ENCODE results near the gene ARHGAP32. TPM values are rescaled to one million over a fixed set of nuclear protein-coding genes. Genes with fewer than 3 reads are reported as not detected.

Gene ARHGAP32
- total and polyA plus RNA-seq, 7 donors, result 9.2 to 20.0 (median 12.0) TPM

GRCh38 chr11:128931668-128932067 lies 260.5 kb downstream of the ARHGAP32 start:
- WGBS, 2 donors, result 89 to 93% methylated on average over 6 of the region's 6 CpGs
- H3K4me1 ChIP-seq, result no peaks in the 10 kb centered on the region
- no peak overlapping the region for H3K27ac ChIP-seq
- H3K36me3 ChIP-seq, result no peaks in the 10 kb centered on the region
- no peaks in the 10 kb centered on the region for H3K9me3 ChIP-seq
- intact Hi-C loops (cut with DNase I), result no loop called here
- no peak for DNase-seq
- H3K4me3 ChIP-seq, result no peak overlapping the region
- TF ChIP-seq, protein P1, sequence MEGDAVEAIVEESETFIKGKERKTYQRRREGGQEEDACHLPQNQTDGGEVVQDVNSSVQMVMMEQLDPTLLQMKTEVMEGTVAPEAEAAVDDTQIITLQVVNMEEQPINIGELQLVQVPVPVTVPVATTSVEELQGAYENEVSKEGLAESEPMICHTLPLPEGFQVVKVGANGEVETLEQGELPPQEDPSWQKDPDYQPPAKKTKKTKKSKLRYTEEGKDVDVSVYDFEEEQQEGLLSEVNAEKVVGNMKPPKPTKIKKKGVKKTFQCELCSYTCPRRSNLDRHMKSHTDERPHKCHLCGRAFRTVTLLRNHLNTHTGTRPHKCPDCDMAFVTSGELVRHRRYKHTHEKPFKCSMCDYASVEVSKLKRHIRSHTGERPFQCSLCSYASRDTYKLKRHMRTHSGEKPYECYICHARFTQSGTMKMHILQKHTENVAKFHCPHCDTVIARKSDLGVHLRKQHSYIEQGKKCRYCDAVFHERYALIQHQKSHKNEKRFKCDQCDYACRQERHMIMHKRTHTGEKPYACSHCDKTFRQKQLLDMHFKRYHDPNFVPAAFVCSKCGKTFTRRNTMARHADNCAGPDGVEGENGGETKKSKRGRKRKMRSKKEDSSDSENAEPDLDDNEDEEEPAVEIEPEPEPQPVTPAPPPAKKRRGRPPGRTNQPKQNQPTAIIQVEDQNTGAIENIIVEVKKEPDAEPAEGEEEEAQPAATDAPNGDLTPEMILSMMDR (IDR thresholded peaks at IDR 0.05), result no peak
- TF ChIP-seq POLR2AphosphoS5 (IDR thresholded peaks at IDR 0.05), result no peak
- no peak for TF ChIP-seq EP300 (IDR thresholded peaks at IDR 0.05)
- no peak for TF ChIP-seq POLR2A (IDR thresholded peaks at IDR 0.05)
- H3K27me3 ChIP-seq, result peaks cover 0 to 3% (median 0%) of the 10 kb centered on the region in 3 donors

GRCh38 chr11:128931066-128931465 lies 261.1 kb downstream of the ARHGAP32 start:
- intact Hi-C loops (cut with DNase I), result no loop called here
- H3K4me1 ChIP-seq, result no peaks in the 10 kb centered on the region
- no peak overlapping the region for H3K27ac ChIP-seq
- H3K27me3 ChIP-seq, result peaks cover 0 to 3% (median 0%) of the 10 kb centered on the region in 3 donors
- H3K36me3 ChIP-seq, result no peaks in the 10 kb centered on the region
- 74 to 81% methylated on average over 3 of the region's 3 CpGs for WGBS, 2 donors
- DNase-seq, result no peak
- no peaks in the 10 kb centered on the region for H3K9me3 ChIP-seq
- TF ChIP-seq, protein P1 (IDR thresholded peaks at IDR 0.05), result no peak
- TF ChIP-seq POLR2AphosphoS5 (IDR thresholded peaks at IDR 0.05) (no peak), POLR2A (IDR thresholded peaks at IDR 0.05) (no peak), EP300 (IDR thresholded peaks at IDR 0.05) (no peak)
- no peak overlapping the region for H3K4me3 ChIP-seq

DNA sequence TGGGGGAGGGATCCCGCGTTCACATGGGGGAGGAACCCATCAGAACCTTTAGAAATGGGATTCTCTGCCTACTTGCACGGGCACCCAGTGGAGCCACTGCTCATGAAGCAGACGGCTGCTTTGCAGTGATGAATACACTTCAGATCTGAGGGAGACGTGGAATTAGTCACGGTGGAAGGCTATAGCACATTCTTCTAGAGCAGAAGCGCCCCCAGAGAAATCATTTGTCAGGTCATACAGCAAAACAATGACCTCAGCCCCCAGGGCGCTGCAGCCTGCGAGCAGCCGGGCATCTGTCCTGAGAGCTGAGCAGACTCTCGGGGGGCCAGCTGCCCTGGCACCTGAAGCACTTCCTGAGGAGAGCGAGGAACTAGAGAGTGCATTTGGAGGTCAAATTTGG lies 262.1 kb downstream of the ARHGAP32 start:
- DNase-seq, result no peak
- no peak for TF ChIP-seq POLR2A (IDR thresholded peaks at IDR 0.05)
- no peak for TF ChIP-seq POLR2AphosphoS5 (IDR thresholded peaks at IDR 0.05)
- TF ChIP-seq EP300 (IDR thresholded peaks at IDR 0.05), result no peak
- TF ChIP-seq, protein P1 (IDR thresholded peaks at IDR 0.05), result no peak
- H3K27ac ChIP-seq, result no peak overlapping the region
- H3K4me1 ChIP-seq, result no peaks in the 10 kb centered on the region
- H3K27me3 ChIP-seq, result peaks cover 0 to 3% (median 0%) of the 10 kb centered on the region in 3 donors
- no peak overlapping the region for H3K4me3 ChIP-seq
- H3K36me3 ChIP-seq, result no peaks in the 10 kb centered on the region
- intact Hi-C loops (cut with DNase I), result no loop called here
- H3K9me3 ChIP-seq, result no peaks in the 10 kb centered on the region
- WGBS, 2 donors, result 80 to 83% methylated on average over 12 of the region's 12 CpGs

DNA sequence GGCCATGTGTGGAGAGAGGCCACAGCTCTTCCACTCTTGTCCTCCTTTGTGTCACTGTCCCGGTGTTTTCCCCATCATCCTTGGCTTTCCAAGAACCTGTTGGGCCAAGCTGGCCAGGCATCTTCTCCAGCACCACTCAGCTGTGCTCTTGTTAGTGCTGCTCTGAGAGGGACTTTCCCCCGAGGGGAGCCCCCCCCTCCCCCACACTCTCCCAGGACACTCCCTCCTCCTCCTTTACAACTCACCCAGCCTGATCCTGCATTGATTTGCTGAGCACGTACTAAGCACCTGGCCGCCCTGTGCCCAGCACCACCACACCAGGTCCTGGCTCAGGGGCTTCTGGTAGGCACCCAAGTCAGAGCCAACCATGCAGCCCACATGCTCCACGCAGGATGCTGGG lies 262.7 kb downstream of the ARHGAP32 start:
- no peaks in the 10 kb centered on the region for H3K9me3 ChIP-seq
- no peaks in the 10 kb centered on the region for H3K4me1 ChIP-seq
- H3K36me3 ChIP-seq, result no peaks in the 10 kb centered on the region
- no peak overlapping the region for H3K4me3 ChIP-seq
- intact Hi-C loops (cut with DNase I), result no loop called here
- 64 to 76% methylated on average over 5 of the region's 5 CpGs for WGBS, 2 donors
- DNase-seq, result no peak
- TF ChIP-seq POLR2AphosphoS5 (IDR thresholded peaks at IDR 0.05), result no peak
- no peak for TF ChIP-seq POLR2A (IDR thresholded peaks at IDR 0.05)
- TF ChIP-seq EP300 (IDR thresholded peaks at IDR 0.05), result no peak
- TF ChIP-seq, protein P1 (IDR thresholded peaks at IDR 0.05), result no peak
- H3K27me3 ChIP-seq, result peaks cover 0 to 3% (median 0%) of the 10 kb centered on the region in 3 donors
- H3K27ac ChIP-seq, result no peak overlapping the region

GRCh38 chr11:128928400-128928799 lies 263.7 kb downstream of the ARHGAP32 start:
- Histone ChIP-seq H3K4me1 (no peaks in the 10 kb centered on the region), H3K27me3 (peaks cover 0 to 3% (median 0%) of the 10 kb centered on the region in 3 donors), H3K27ac (no peak overlapping the region), H3K36me3 (no peaks in the 10 kb centered on the region), H3K4me3 (no peak overlapping the region), H3K9me3 (no peaks in the 10 kb centered on the region)
- TF ChIP-seq POLR2A (IDR thresholded peaks at IDR 0.05), result no peak
- TF ChIP-seq, protein P1 (IDR thresholded peaks at IDR 0.05), result no peak
- no peak for TF ChIP-seq POLR2AphosphoS5 (IDR thresholded peaks at IDR 0.05)
- no peak for TF ChIP-seq EP300 (IDR thresholded peaks at IDR 0.05)
- 23 to 57% methylated on average over 5 of the region's 5 CpGs for WGBS, 2 donors
- intact Hi-C loops (cut with DNase I), result no loop called here
- DNase-seq, result no peak
